Tibial nerve (tissue), 3 donors: Measurements from ENCODE around the gene TMEM214.

Source experiments
- CTCF ChIP-seq, 5 experiments: fragments of 200-600 bp in 3 of 5; fragments of 450-650 bp in 2 of 5; sonication (generic) in 3 of 5; IDR thresholded peaks; one replicate each; pipeline ENCODE4 v1.5.1; 2016 to 2019; ENCODE audit warnings: antibody characterized with exemption in 5 of 5, mild to moderate bottlenecking in 3 of 5, moderate library complexity in 2 of 5
- POLR2A ChIP-seq, 2 donors: fragments of 450-650 bp; IDR thresholded peaks; one replicate each; pipeline ENCODE4 v1.6.1; 2017; ENCODE audit warnings: antibody characterized with exemption in 2 of 2, mild to moderate bottlenecking in 2 of 2, moderate library complexity in 2 of 2

GRCh38 chr2:27025281-27025800, 7.4 kb upstream of the TMEM214 start:
- TF ChIP-seq CTCF (IDR thresholded peaks at IDR 0.05): no peak
- no peak for TF ChIP-seq POLR2A (IDR thresholded peaks at IDR 0.05)
